H1 (cell line): Measurements from ENCODE around the gene TMEM151A. TPM values are rescaled to one million over a fixed set of nuclear protein-coding genes. Genes with fewer than 3 reads are reported as not detected.

Source experiments
- CTCF ChIA-PET: fragments of 300-600 bp; sonication (Branson Sonifier 250); formaldehyde crosslinking; loops from one replicate; lab custom pipeline; 2021; ENCODE audit not compliant: partially characterized antibody; lab: Charles Lee
- POLR2A ChIA-PET: fragments of 300-600 bp; sonication (Branson Sonifier 250); formaldehyde crosslinking; loops from one replicate; lab custom pipeline; 2021; ENCODE audit warnings: inconsistent platforms; ENCODE audit not compliant: partially characterized antibody; lab: Charles Lee
- DNase-seq, 2 experiments: peaks; one replicate each; pipeline versions ENCODE4 v3.0.0 to v3.0.0-alpha.2; 2010 to 2022; ENCODE audit warnings: low spot score in 2 of 2, low read depth in 1 of 2, mixed read lengths in 1 of 2
- FAIRE-seq: peaks from 2 replicates; lab custom pipeline; 2011; peaks lifted over from hg19 to GRCh38; lab: Jason Lieb, UNC
- H2AFZ ChIP-seq: 2 replicates; pipeline ENCODE4 v1.8.1; 2012; ENCODE audit warnings: low read length, inconsistent platforms
- H2AK5ac ChIP-seq: 2 replicates; pipeline ENCODE4 v1.6.1; 2013; ENCODE audit warnings: low read depth, low read length
- H2BK120ac ChIP-seq: replicated peaks from 2 replicates; pipeline ENCODE3; 2013; ENCODE audit warnings: low read depth, low read length, inconsistent platforms
- H2BK12ac ChIP-seq: 2 replicates; pipeline ENCODE4 v1.6.1; 2013; ENCODE audit warnings: low read depth, low read length
- H2BK15ac ChIP-seq: 2 replicates; pipeline ENCODE4 v1.6.1; 2013; ENCODE audit warnings: low read length
- H2BK20ac ChIP-seq: 2 replicates; pipeline ENCODE4 v1.6.1; 2013; ENCODE audit warnings: low read length
- H2BK5ac ChIP-seq: 2 replicates; pipeline ENCODE4 v1.6.1; 2013; ENCODE audit warnings: low read depth, low read length
- H3K14ac ChIP-seq: 2 replicates; pipeline ENCODE4 v1.6.1; 2013; ENCODE audit warnings: inconsistent platforms; ENCODE audit not compliant: insufficient read length
- H3K18ac ChIP-seq: 2 replicates; pipeline ENCODE4 v1.6.1; 2013; ENCODE audit warnings: low read length; ENCODE audit errors: extremely low read depth
- H3K23ac ChIP-seq: 2 replicates; pipeline ENCODE4 v1.6.1; 2013; ENCODE audit warnings: inconsistent platforms; ENCODE audit not compliant: insufficient read length
- H3K23me2 ChIP-seq: 2 replicates; pipeline ENCODE4 v1.6.1; 2013; ENCODE audit warnings: low read depth, low read length
- H3K27ac ChIP-seq: 2 replicates; pipeline ENCODE4 v1.6.1; 2011; ENCODE audit warnings: low read depth, low read length, inconsistent platforms
- H3K27me3 ChIP-seq, 4 experiments: replicated peaks in 1 of 4; 1 replicate in 1 of 4; 2 replicates in 3 of 4; pipeline versions ENCODE4 v1.6.1 to v1.8.1; 2011 to 2013; ENCODE audit warnings: low read length in 3 of 4, mild to moderate bottlenecking in 3 of 4, inconsistent platforms in 2 of 4, mixed read lengths in 2 of 4, moderate library complexity in 1 of 4; ENCODE audit not compliant: control insufficient read depth in 3 of 4, insufficient read depth in 3 of 4; ENCODE audit errors: extremely low read depth in 1 of 4
- H3K36me3 ChIP-seq, 4 experiments: 2 replicates each; pipeline versions ENCODE4 v1.6.1 to v1.8.1; 2011 to 2013; ENCODE audit warnings: mild to moderate bottlenecking in 4 of 4, low read length in 3 of 4, moderate library complexity in 2 of 4, control low read depth in 1 of 4, inconsistent platforms in 1 of 4; ENCODE audit not compliant: insufficient read depth in 4 of 4, control insufficient read depth in 2 of 4
- H3K4ac ChIP-seq: replicated peaks from 2 replicates; pipeline ENCODE3; 2013; ENCODE audit warnings: low read length, low read depth, mixed read lengths, inconsistent platforms; ENCODE audit not compliant: insufficient read length
- H3K4me1 ChIP-seq, 4 experiments: replicated peaks in 1 of 4; 1 replicate in 1 of 4; 2 replicates in 3 of 4; pipeline versions ENCODE4 v1.6.1 to v1.8.1; 2011 to 2013; ENCODE audit warnings: low read length in 3 of 4, inconsistent platforms in 2 of 4, mixed read lengths in 1 of 4; ENCODE audit not compliant: insufficient read depth in 4 of 4, control insufficient read depth in 3 of 4
- H3K4me2 ChIP-seq, 2 experiments: 2 replicates each; pipeline versions ENCODE4 v1.6.1 to v1.8.1; 2011 to 2013; ENCODE audit warnings: low read depth in 2 of 2, low read length in 2 of 2, control low read depth in 1 of 2, inconsistent platforms in 1 of 2, mild to moderate bottlenecking in 1 of 2; ENCODE audit not compliant: insufficient read depth in 1 of 2
- H3K4me3 ChIP-seq, 4 experiments: fragments of 200-600, 300-600 bp in 1 of 4; sonication (generic), shearing (Covaris generic), sonication (Bioruptor Twin) in 1 of 4; 2 replicates each; pipeline versions ENCODE4 v1.5.1 to v1.8.1; 2011 to 2016; ENCODE audit warnings: low read length in 4 of 4, low read depth in 3 of 4, control low read depth in 2 of 4, inconsistent platforms in 2 of 4, mild to moderate bottlenecking in 2 of 4, mixed read lengths in 1 of 4, moderate library complexity in 1 of 4; ENCODE audit not compliant: insufficient read depth in 2 of 4; ENCODE audit errors: extremely low read depth in 1 of 4
- H3K56ac ChIP-seq: replicated peaks from 2 replicates; pipeline ENCODE3; 2013; ENCODE audit warnings: low read depth, mild to moderate bottlenecking, mixed read lengths, low read length, inconsistent platforms; ENCODE audit not compliant: insufficient read length
- H3K79me1 ChIP-seq: 2 replicates; pipeline ENCODE4 v1.6.1; 2013; ENCODE audit warnings: low read depth, low read length, control low read depth
- H3K79me2 ChIP-seq, 2 experiments: 2 replicates each; pipeline versions ENCODE4 v1.6.1 to v1.8.1; 2012 to 2013; ENCODE audit warnings: low read length in 2 of 2, mild to moderate bottlenecking in 2 of 2, inconsistent platforms in 1 of 2; ENCODE audit not compliant: insufficient read depth in 2 of 2, control insufficient read depth in 1 of 2
- H3K9ac ChIP-seq, 4 experiments: replicated peaks in 1 of 4; 1 replicate in 1 of 4; 2 replicates in 3 of 4; pipeline versions ENCODE4 v1.6.1 to v1.8.1; 2011 to 2013; ENCODE audit warnings: low read depth in 3 of 4, low read length in 3 of 4, control low read depth in 2 of 4, mild to moderate bottlenecking in 2 of 4, moderate library complexity in 2 of 4, inconsistent platforms in 1 of 4; ENCODE audit errors: extremely low read depth in 1 of 4
- H3K9me3 ChIP-seq, 2 experiments: 2 replicates each; pipeline versions ENCODE4 v1.6.1 to v1.8.1; 2012 to 2013; ENCODE audit warnings: mild to moderate bottlenecking in 2 of 2, moderate library complexity in 2 of 2, control low read depth in 1 of 2, inconsistent platforms in 1 of 2, low read depth in 1 of 2, low read length in 1 of 2, mixed read lengths in 1 of 2; ENCODE audit not compliant: insufficient read depth in 2 of 2
- H4K20me1 ChIP-seq, 2 experiments: replicated peaks in 1 of 2; 2 replicates each; pipeline versions ENCODE3 to v1.8.1; 2011 to 2013; ENCODE audit warnings: inconsistent platforms in 2 of 2, low read length in 2 of 2, mild to moderate bottlenecking in 1 of 2; ENCODE audit not compliant: insufficient read depth in 2 of 2, control insufficient read depth in 1 of 2
- H4K5ac ChIP-seq: 2 replicates; pipeline ENCODE4 v1.6.1; 2013; ENCODE audit warnings: low read length, low read depth, mixed read lengths, inconsistent platforms; ENCODE audit not compliant: insufficient read length
- H4K8ac ChIP-seq: 2 replicates; pipeline ENCODE4 v1.8.0; 2013; ENCODE audit warnings: mild to moderate bottlenecking, moderate library complexity, low read length, inconsistent platforms; ENCODE audit not compliant: insufficient read depth; ENCODE audit errors: extremely low read depth
- H4K91ac ChIP-seq: replicated peaks from 2 replicates; pipeline ENCODE3; 2013; ENCODE audit warnings: low read length, mixed read lengths, inconsistent platforms; ENCODE audit not compliant: insufficient read length
- ASH2L ChIP-seq: fragments of 200-600, 300-600 bp; sonication (generic); IDR thresholded peaks from one replicate; pipeline ENCODE4 v1.7.1; 2017; ENCODE audit warnings: low read length
- CREB1 ChIP-seq: IDR thresholded peaks from 2 replicates; pipeline ENCODE4 v1.6.1; 2012; ENCODE audit warnings: inconsistent platforms
- EZH2 ChIP-seq: fragments of 200-600 bp; sonication (generic); IDR thresholded peaks from 2 replicates; pipeline ENCODE4 v1.7.1; 2012; ENCODE audit warnings: low read depth, mild to moderate bottlenecking, moderate library complexity, low read length, inconsistent platforms; ENCODE audit not compliant: severe bottlenecking
- KDM4A ChIP-seq: IDR thresholded peaks from one replicate; pipeline ENCODE4 v1.7.1; 2012; ENCODE audit warnings: low read depth, mild to moderate bottlenecking, moderate library complexity, low read length, inconsistent platforms; ENCODE audit not compliant: severe bottlenecking
- MAFK ChIP-seq: IDR thresholded peaks from 2 replicates; pipeline ENCODE4 v1.6.1; 2012; ENCODE audit warnings: low read depth, mild to moderate bottlenecking, improper control_type of control experiment, low read length
- SP4 ChIP-seq: IDR thresholded peaks from 2 replicates; pipeline ENCODE4 v1.6.1; 2012; ENCODE audit warnings: low read length, inconsistent platforms
- WGBS, 2 experiments: shearing (Covaris generic) in 1 of 2; methylation state at CpG; one replicate each; pipeline versions ENCODE4 v1.1.6 to v1.1.7; 2013 to 2015; ENCODE audit warnings: low lambda C conversion rate in 2 of 2, mixed read lengths in 2 of 2, inconsistent platforms in 1 of 2, low coverage in 1 of 2, missing lambda C conversion rate in 1 of 2; ENCODE audit not compliant: insufficient replicate concordance in 2 of 2, insufficient coverage in 1 of 2, insufficient read length in 1 of 2; ENCODE audit errors: extremely low coverage in 1 of 2, missing lambda C conversion rate in 1 of 2; 5-methylcytosine and 5-hydroxymethylcytosine counted together
- long read RNA-seq, 2 experiments: library from RNA in 1 of 2; library from capped mRNA in 1 of 2; stranded (forward); transcript quantifications; one replicate each; pipeline ENCODE4 v2.0.0, GENCODE V29; 2021; ENCODE audit warnings: inconsistent platforms in 1 of 2
- polyA minus RNA-seq, 3 experiments: library from RNA; depleted of rRNA, polyadenylated mRNA; stranded (reverse); fragments of >200 nt; gene quantifications; 1 replicate in 2 of 3; 2 replicates in 1 of 3; pipeline ENCODE4 v1.2.3, GENCODE V29; 2011
- polyA plus RNA-seq, 7 experiments: library from polyadenylated mRNA; depleted of rRNA in 3 of 7; stranded (reverse) in 5 of 7; unstranded in 2 of 7; fragments of >200 nt in 5 of 7; fragments of 200-250 nt in 2 of 7; gene quantifications; 1 replicate in 5 of 7; 2 replicates in 1 of 7; 4 replicates in 1 of 7; pipeline versions ENCODE4 v1.2.1 to v1.2.3, GENCODE V29; 2011 to 2013; ENCODE audit warnings: missing spikeins in 2 of 7, mixed read lengths in 2 of 7
- total RNA-seq: library from RNA; stranded (reverse); fragmentation: NEBNext Ultra II Directional; extraction: Animal tissue kit (Norgen Biotek cat#: 25700); gene quantifications from 2 replicates; pipeline ENCODE4 v1.2.1, GENCODE V29; 2021
- TF ChIP-seq, protein P1 (sequence below): IDR thresholded peaks from 2 replicates; pipeline ENCODE4 v1.6.1; 2012; ENCODE audit warnings: inconsistent platforms

The TMEM151A gene
- total RNA-seq (2.4 and 3.2 TPM in 2 replicates), polyA plus RNA-seq (2011; rRNA removed) (3.2 and 4.5 TPM in 2 replicates), polyA minus RNA-seq (2011; rRNA and poly(A)+ RNA removed) (0.56 and 1.3 TPM in 2 replicates)
- 2.2 TPM for polyA plus RNA-seq (2011; cell fraction: cytosol; rRNA removed)
- polyA plus RNA-seq (2011; cell fraction: nucleus; rRNA removed) = 2.4 TPM
- 0.87 to 2.5 TPM (median 2.1 TPM) in 4 replicates for polyA plus RNA-seq (2012, experiment 1 of 2)
- 2.3 TPM for polyA plus RNA-seq (2012, experiment 2 of 2)
- 3.7 TPM for polyA plus RNA-seq (2013, experiment 1 of 2)
- polyA plus RNA-seq (2013, experiment 2 of 2) = 4.0 TPM
- polyA minus RNA-seq (2011; cell fraction: cytosol; rRNA and poly(A)+ RNA removed) = 1.8 TPM
- polyA minus RNA-seq (2011; cell fraction: nucleus; rRNA and poly(A)+ RNA removed) = 2.8 TPM
- long read RNA-seq, experiment 1, partial matches to known transcripts = 0 of 4 reads
- long read RNA-seq, experiment 1, other reads (novel, unspliced or antisense) = 2 of 4 reads
- long read RNA-seq, experiment 2 = 0 reads

DNA sequence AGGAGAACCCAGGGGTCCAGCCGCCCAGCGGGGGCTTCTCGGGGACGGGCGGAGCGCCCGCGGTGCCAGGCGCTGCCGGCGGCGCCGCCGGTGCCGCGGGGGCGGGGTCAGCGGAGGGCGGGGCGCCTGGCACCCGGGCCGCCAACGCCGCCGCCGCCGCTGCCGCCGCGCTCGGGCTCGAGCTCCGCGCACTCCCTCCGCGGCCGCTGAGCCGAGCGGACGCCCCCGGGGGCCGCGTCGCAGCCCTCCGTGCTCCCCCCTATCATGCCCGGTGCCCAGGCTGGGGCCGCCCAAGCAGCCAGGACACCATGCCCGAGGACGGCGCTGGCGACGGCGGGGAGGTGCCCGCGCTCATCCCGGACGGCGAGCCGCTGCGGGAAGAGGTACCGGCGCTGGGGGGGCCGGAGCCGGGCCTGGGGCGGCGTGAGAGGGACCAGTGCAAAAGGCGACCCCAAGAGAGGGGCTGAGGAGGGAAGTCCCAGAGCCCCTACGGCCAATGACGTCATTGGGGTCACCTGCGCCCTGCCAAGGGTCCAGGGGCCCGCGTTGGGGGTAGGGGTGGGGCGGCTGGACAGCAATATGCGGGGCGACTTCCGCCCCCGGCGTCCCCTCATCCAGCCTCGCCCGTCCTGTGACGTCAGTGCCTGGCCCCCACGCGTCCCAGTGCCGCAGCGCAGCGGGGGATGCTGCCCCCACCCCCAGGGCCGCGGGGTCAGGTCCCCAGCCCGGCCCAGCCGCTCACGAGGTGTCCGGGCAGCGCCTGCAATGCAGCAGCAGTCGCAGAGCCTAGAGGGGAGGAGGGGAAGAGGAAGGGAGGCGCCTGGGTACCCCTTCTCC, at the start of gene TMEM151A:
Gene TMEM151A (plus strand): TSS at position 189 of the 837 bp plus-strand sequence. CDS start 120 bp downstream, at position 309.
- Histone ChIP-seq H4K91ac (peak within 1 kb of the TSS; percentile 87), H3K4me1 (peaks cover 0 to 22% (median 6%) of the 10 kb centered on the region in 4 experiments; a peak in 5 of 7 replicates), H3K9ac (peak within 1 kb of the TSS in 1 of 4 experiments; percentile 14; a peak in 1 of 7 replicates), H3K4me3 (peak within 1 kb of the TSS; percentile 40 to 76 (median 59)), H4K20me1 (peaks cover 4 to 7% of the 10 kb centered on the region in 2 experiments), H3K14ac (no peak within 1 kb of the TSS), H4K8ac (peak within 1 kb of the TSS; percentile 37), H3K18ac (no peak within 1 kb of the TSS; the same call in 1 of the 2 replicates), H2BK15ac (no peak within 1 kb of the TSS; the same call in 1 of the 2 replicates), H3K56ac (no peak within 1 kb of the TSS), H2BK5ac (no peak within 1 kb of the TSS; the same call in 1 of the 2 replicates), H2AFZ (no peak within 1 kb of the TSS), H2BK120ac (no peak within 1 kb of the TSS), H3K27ac (no peak within 1 kb of the TSS), H2BK20ac (no peak within 1 kb of the TSS), H2BK12ac (peak within 1 kb of the TSS; percentile 72; the same call in 1 of the 2 replicates), H3K23me2 (peaks cover 12% of the 10 kb centered on the region; the same call in 1 of the 2 replicates), H3K4ac (no peak within 1 kb of the TSS), H3K23ac (no peak within 1 kb of the TSS), H3K79me2 (peaks cover 0 to 9% of the 10 kb centered on the region in 2 experiments; a peak in 1 of 4 replicates), H3K27me3 (peaks cover 2 to 28% (median 18%) of the 10 kb centered on the region in 4 experiments), H3K4me2 (peak within 1 kb of the TSS; percentile 43 to 80), H3K36me3 (no peaks in the 10 kb centered on the region), H3K9me3 (no peaks in the 10 kb centered on the region), H3K79me1 (peaks cover 3% of the 10 kb centered on the region; the same call in 1 of the 2 replicates), H4K5ac (no peak within 1 kb of the TSS), H2AK5ac (no peak within 1 kb of the TSS)
- WGBS, 2 experiments = 3% methylated on average over 46 of the region's 95 CpGs; no CpG with 5 or more reads in 1 of the 2 experiments
- FAIRE-seq (no peak), DNase-seq (peak in 1 of 2 experiments; percentile 63)
- ChIA-PET POLR2A (interaction anchor here (0.6 to 4.5 kb wide), 9 partner anchors 9 to 79 kb away, joined by 3 to 29 read pairs (median 4); no protein-coding TSS in a partner anchor), CTCF (interaction anchor here (0.6 to 6.9 kb wide), 5 partner anchors 9 to 1025 kb away, joined by 3 to 57 read pairs (median 6); no protein-coding TSS in a partner anchor)
- TF ChIP-seq EZH2 (peak; percentile 39), SP4 (no peak), MAFK (no peak), KDM4A (peak; percentile 78), CREB1 (peak; percentile 65), ASH2L (peak; percentile 33)
- TF ChIP-seq, protein P1, sequence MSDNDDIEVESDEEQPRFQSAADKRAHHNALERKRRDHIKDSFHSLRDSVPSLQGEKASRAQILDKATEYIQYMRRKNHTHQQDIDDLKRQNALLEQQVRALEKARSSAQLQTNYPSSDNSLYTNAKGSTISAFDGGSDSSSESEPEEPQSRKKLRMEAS = no peak
